Measurements from ENCODE around the gene RIN2. TPM values are rescaled to one million over a fixed set of nuclear protein-coding genes. Genes with fewer than 3 reads are reported as not detected.

The RIN2 gene
- total RNA-seq, 2 experiments from 2014 or later: 0.17 to 0.33 TPM

DNA sequence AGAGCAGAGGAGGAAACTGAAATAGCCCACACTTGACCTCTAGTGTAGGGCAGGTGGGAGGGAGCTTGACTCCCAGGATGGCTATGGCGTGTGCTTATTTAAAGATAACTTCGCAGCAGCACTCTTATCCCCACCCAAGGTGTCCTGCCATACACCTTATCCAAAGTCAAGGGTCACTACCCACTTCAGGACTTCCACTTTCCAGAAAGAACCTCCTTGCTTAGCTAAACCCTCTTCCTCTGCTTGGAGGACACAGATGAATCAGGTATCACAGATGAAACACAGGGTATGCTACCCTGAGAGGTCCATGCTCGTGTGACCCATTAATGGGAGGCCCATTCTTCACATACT is 2.3 kb downstream of the RIN2 start:
- H3K27me3 Mint-ChIP-seq: peaks cover 38% of the 10 kb centered on the region
- ChIA-PET POLR2A (no interaction called here), CTCF (no interaction called here)
- no peak for ATAC-seq (ENCODE audit: poor library complexity)
- Histone ChIP-seq H3K4me3 (ENCODE audit: low read length) (no peak overlapping the region), H3K36me3 (ENCODE audit: insufficient read depth, low read length) (no peaks in the 10 kb centered on the region), H3K27me3 (ENCODE audit: control insufficient read depth in 1 of 2, insufficient read depth in 2 of 2, low read length in 2 of 2) (peaks cover 23 to 29% of the 10 kb centered on the region in 2 experiments), H3K9me3 (ENCODE audit: control insufficient read depth in 1 of 2, insufficient read depth in 1 of 2, low read length in 2 of 2) (peaks cover 0 to 18% of the 10 kb centered on the region in 2 experiments), H3K4me1 (ENCODE audit: insufficient read depth, low read length) (peaks cover 8% of the 10 kb centered on the region), H3K27ac (ENCODE audit: low read depth in 1 of 2, low read length in 2 of 2) (no peak overlapping the region)
- intact Hi-C loops (cut with DNase I, micrococcal nuclease): no loop called here
- H3K27ac Mint-ChIP-seq: no peak overlapping the region
- no peaks in the 10 kb centered on the region for H3K36me3 Mint-ChIP-seq (ENCODE audit: low read depth)
- no peak overlapping the region for H3K4me3 Mint-ChIP-seq
- H3K9me3 Mint-ChIP-seq: no peaks in the 10 kb centered on the region
- no peak for DNase-seq
- TF ChIP-seq, protein P1, sequence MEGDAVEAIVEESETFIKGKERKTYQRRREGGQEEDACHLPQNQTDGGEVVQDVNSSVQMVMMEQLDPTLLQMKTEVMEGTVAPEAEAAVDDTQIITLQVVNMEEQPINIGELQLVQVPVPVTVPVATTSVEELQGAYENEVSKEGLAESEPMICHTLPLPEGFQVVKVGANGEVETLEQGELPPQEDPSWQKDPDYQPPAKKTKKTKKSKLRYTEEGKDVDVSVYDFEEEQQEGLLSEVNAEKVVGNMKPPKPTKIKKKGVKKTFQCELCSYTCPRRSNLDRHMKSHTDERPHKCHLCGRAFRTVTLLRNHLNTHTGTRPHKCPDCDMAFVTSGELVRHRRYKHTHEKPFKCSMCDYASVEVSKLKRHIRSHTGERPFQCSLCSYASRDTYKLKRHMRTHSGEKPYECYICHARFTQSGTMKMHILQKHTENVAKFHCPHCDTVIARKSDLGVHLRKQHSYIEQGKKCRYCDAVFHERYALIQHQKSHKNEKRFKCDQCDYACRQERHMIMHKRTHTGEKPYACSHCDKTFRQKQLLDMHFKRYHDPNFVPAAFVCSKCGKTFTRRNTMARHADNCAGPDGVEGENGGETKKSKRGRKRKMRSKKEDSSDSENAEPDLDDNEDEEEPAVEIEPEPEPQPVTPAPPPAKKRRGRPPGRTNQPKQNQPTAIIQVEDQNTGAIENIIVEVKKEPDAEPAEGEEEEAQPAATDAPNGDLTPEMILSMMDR (IDR thresholded peaks at IDR 0.05): no peak
- H3K4me1 Mint-ChIP-seq (ENCODE audit: low read depth): no peaks in the 10 kb centered on the region

GRCh38 chr20:19761326-19761725 is 3.3 kb downstream of the RIN2 start:
- POLR2A ChIA-PET: no interaction called here
- TF ChIP-seq, protein P1 (IDR thresholded peaks at IDR 0.05): no peak
- Histone ChIP-seq H3K36me3 (ENCODE audit: insufficient read depth, low read length) (no peaks in the 10 kb centered on the region), H3K27me3 (ENCODE audit: control insufficient read depth in 1 of 2, insufficient read depth in 2 of 2, low read length in 2 of 2) (peaks cover 23 to 29% of the 10 kb centered on the region in 2 experiments), H3K4me1 (ENCODE audit: insufficient read depth, low read length) (peaks cover 8% of the 10 kb centered on the region), H3K27ac (ENCODE audit: low read depth in 1 of 2, low read length in 2 of 2) (no peak overlapping the region), H3K4me3 (ENCODE audit: low read length) (no peak overlapping the region), H3K9me3 (ENCODE audit: control insufficient read depth in 1 of 2, insufficient read depth in 1 of 2, low read length in 2 of 2) (peaks cover 0 to 18% of the 10 kb centered on the region in 2 experiments)
- intact Hi-C loops (cut with DNase I, micrococcal nuclease): no loop called here
- no peaks in the 10 kb centered on the region for H3K36me3 Mint-ChIP-seq (ENCODE audit: low read depth)
- no peaks in the 10 kb centered on the region for H3K9me3 Mint-ChIP-seq
- no peaks in the 10 kb centered on the region for H3K4me1 Mint-ChIP-seq (ENCODE audit: low read depth)
- DNase-seq: no peak
- no peak overlapping the region for H3K4me3 Mint-ChIP-seq
- H3K27ac Mint-ChIP-seq: no peak overlapping the region
- H3K27me3 Mint-ChIP-seq: peaks cover 37% of the 10 kb centered on the region
- ATAC-seq (ENCODE audit: poor library complexity): no peak
- CTCF ChIA-PET: no interaction called here

- Mint-ChIP-seq H3K4me3 (no peak overlapping the region), H3K27ac (no peak overlapping the region), H3K9me3 (no peaks in the 10 kb centered on the region), H3K36me3 (ENCODE audit: low read depth) (no peaks in the 10 kb centered on the region), H3K4me1 (ENCODE audit: low read depth) (no peaks in the 10 kb centered on the region), H3K27me3 (peaks cover 34% of the 10 kb centered on the region)
- ATAC-seq (ENCODE audit: poor library complexity) (no peak), DNase-seq (no peak)
- Histone ChIP-seq H3K27ac (ENCODE audit: low read depth in 1 of 2, low read length in 2 of 2) (no peak overlapping the region), H3K4me3 (ENCODE audit: low read length) (no peak overlapping the region), H3K9me3 (ENCODE audit: control insufficient read depth in 1 of 2, insufficient read depth in 1 of 2, low read length in 2 of 2) (peaks cover 0 to 18% of the 10 kb centered on the region in 2 experiments), H3K36me3 (ENCODE audit: insufficient read depth, low read length) (no peaks in the 10 kb centered on the region), H3K27me3 (ENCODE audit: control insufficient read depth in 1 of 2, insufficient read depth in 2 of 2, low read length in 2 of 2) (peaks cover 21 to 26% of the 10 kb centered on the region in 2 experiments), H3K4me1 (ENCODE audit: insufficient read depth, low read length) (peaks cover 8% of the 10 kb centered on the region)
- ChIA-PET CTCF (no interaction called here), POLR2A (no interaction called here)
- TF ChIP-seq, protein P1 (IDR thresholded peaks at IDR 0.05): no peak
- intact Hi-C loops (cut with DNase I, micrococcal nuclease): no loop called here
Observed at GRCh38 chr20:19761841-19762240, 3.8 kb downstream of the RIN2 start.

Data from CD4-positive, alpha-beta T cell (primary cell).